RWPE1 (cell line): Measurements from ENCODE around the gene EFNA2.

Experiments
- CTCF ChIA-PET: fragments of 350-600 bp; sonication (Branson Sonifier 250); formaldehyde crosslinking; extraction: SDS; loops from one replicate; lab custom pipeline; 2021; lab: Yijun Ruan, JAX
- POLR2A ChIA-PET: fragments of 400-600 bp; formaldehyde crosslinking; extraction: SDS; loops from one replicate; lab custom pipeline; 2020; ENCODE audit warnings: antibody characterized with exemption; ENCODE audit not compliant: low non-redundant PET; lab: Yijun Ruan, JAX
- DNase-seq: peaks from one replicate; pipeline ENCODE4 v3.0.0; 2012; ENCODE audit warnings: low spot score
- H3K27ac ChIP-seq: fragments of 450-650 bp; 2 replicates; pipeline ENCODE4 v1.5.1; 2017
- CTCF ChIP-seq: fragments of 450-650 bp; conservative IDR thresholded peaks from 2 replicates; pipeline ENCODE4 v1.5.1; 2017; ENCODE audit warnings: low read depth, mild to moderate bottlenecking

The EFNA2 gene

GRCh38 chr19:1239420-1239795 is 46.3 kb upstream of the EFNA2 start:
- no peak for TF ChIP-seq CTCF
- no peak for DNase-seq
- POLR2A ChIA-PET = interaction anchor here (0.7 kb wide), 1 partner anchor 30 kb away, joined by 3 read pairs; no protein-coding TSS in a partner anchor
- peak overlapping the region; percentile 100 for H3K27ac ChIP-seq
- CTCF ChIA-PET = interaction anchor here (0.7 to 1.5 kb wide), 2 partner anchors 16 to 71 kb away, joined by 3 to 5 read pairs; no protein-coding TSS in a partner anchor

DNA sequence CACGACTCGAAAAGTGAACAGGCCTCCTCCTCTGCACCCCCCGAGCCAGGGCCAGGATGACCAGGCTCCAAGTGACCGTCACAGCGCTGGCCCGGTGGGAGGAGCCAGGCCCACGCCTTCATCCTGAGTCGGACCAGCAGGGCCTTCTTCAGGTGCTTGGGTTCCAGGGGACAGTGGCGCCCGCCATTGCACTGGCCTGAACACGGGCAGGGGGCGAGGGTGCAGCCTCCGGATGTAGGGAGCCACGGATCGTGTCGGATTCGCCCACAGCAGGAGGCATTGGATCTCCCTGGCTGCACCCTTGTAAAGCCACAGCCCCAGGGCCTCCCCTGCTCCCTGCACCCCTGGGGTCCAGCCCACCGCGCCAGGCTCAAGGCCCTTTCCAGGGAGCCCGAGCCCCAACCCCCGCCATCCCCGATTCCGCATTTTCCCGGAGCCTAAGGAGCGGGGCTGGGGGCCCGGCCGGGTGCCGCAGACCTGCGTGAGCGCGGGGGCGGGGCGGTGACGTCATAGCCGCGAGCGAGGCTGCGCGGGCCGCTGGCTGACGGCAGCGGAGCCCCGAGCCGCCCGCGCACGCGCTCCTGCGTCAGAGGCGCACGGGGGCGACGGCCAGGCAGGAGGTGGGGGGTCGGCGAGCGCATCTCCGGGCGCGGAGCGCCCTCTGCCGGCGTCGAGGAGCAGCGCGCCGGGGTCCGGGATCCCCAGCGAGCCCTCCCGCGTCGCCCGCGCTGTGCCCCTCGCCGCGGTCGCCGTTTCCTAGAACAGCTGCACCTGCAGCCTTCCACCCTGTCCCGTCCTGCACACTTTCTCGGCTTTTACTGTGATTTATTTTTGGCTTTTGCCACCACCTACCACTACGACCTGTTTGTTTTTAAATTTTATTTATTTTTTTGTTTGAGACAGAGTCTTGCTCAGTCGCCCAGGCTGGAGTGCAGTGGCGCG is 45.6 kb upstream of the EFNA2 start:
- peak; percentile 87 for DNase-seq
- peak; percentile 91 for TF ChIP-seq CTCF
- CTCF ChIA-PET = interaction anchor here (0.6 to 1.6 kb wide), 6 partner anchors 8 to 127 kb away, joined by 3 to 5 read pairs (median 4); no protein-coding TSS in a partner anchor
- POLR2A ChIA-PET = interaction anchor here (0.6 kb wide), 1 partner anchor 53 kb away, joined by 3 read pairs; no protein-coding TSS in a partner anchor
- H3K27ac ChIP-seq = peak overlapping the region; percentile 100

DNA sequence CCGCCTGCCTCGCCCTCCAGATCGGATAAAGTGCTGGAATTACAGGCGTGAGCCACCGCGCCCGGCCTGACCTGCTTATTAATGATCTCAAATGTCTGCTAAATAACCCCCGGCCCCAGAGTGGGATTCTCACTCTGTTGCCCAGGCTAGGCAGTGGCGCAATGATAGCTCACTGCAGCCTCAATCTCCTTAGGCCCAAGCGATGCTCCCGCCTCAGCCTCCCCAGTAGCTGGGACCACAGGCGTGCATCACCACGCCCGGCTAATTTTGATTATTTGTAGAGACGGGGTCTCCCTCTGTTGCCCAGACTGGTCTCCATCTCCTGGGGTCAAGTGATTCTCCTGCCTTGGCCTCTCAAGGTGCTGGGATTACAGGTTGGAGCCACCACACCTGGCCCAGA is 44.7 kb upstream of the EFNA2 start:
- DNase-seq = no peak
- no peak for TF ChIP-seq CTCF
- ChIA-PET CTCF (interaction anchor here (0.6 to 1.6 kb wide), 7 partner anchors 9 to 128 kb away, joined by 3 to 5 read pairs (median 4); no protein-coding TSS in a partner anchor), POLR2A (interaction anchor here (0.6 kb wide), 1 partner anchor 54 kb away, joined by 3 read pairs; no protein-coding TSS in a partner anchor)
- peak overlapping the region; percentile 100 for H3K27ac ChIP-seq

GRCh38 chr19:1241417-1242095 is 44.1 kb upstream of the EFNA2 start, which contains the start of gene ATP5F1D:
TSS of gene ATP5F1D (plus strand) at chr19:1241751. CDS start at chr19:1241851, 100 bp downstream.
- ChIA-PET POLR2A (interaction anchor here (0.9 kb wide), 1 partner anchor 23 kb away, joined by 3 read pairs; no protein-coding TSS in a partner anchor), CTCF (interaction anchor here (0.6 to 1.6 kb wide), 6 partner anchors 19 to 141 kb away, joined by 3 to 4 read pairs (median 4); no protein-coding TSS in a partner anchor)
- peak within 1 kb of the TSS; percentile 100 for H3K27ac ChIP-seq
- no peak for TF ChIP-seq CTCF
- DNase-seq = peak; percentile 90

DNA sequence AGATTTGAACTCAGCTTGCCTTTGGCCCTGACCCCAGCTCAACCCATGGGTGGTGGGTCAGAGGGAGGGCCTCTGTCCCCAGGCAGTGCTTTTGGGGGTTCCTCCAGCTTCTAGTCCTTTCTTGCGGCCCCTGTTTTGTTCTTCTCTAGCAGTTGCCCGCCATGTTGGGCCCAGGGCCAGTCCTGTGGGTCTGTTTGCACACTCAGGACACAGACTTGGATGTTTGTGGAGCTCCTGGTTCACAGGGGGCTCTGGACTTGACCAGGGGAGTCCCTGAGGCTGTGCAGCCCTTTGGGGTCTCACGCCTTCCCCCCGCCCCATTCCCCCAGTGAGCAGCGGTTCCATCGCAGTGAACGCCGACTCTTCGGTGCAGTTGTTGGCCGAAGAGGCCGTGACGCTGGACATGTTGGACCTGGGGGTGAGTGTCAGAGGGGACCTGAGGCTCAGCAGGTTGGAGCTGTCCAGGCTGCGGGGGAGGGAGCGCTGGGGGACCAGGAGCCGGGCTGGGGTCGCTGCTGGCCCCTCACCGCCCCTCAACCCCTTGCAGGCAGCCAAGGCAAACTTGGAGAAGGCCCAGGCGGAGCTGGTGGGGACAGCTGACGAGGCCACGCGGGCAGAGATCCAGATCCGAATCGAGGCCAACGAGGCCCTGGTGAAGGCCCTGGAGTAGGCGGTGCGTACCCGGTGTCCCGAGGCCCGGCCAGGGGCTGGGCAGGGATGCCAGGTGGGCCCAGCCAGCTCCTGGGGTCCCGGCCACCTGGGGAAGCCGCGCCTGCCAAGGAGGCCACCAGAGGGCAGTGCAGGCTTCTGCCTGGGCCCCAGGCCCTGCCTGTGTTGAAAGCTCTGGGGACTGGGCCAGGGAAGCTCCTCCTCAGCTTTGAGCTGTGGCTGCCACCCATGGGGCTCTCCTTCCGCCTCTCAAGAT is 41.6 kb upstream of the EFNA2 start:
- TF ChIP-seq CTCF = peak; percentile 93
- CTCF ChIA-PET = interaction anchor here (0.5 to 4.8 kb wide), 28 partner anchors 8 to 582 kb away, joined by 3 to 116 read pairs (median 5); partner anchors contain the start of gene CIRBP
- H3K27ac ChIP-seq = peak overlapping the region; percentile 100
- POLR2A ChIA-PET = interaction anchor here (0.6 to 2.8 kb wide), 5 partner anchors 9 to 140 kb away, joined by 3 to 40 read pairs (median 7); partner anchors contain the start of gene CIRBP
- peak; percentile 75 for DNase-seq
